GM23248 (cell line): ENCODE results near the gene FOXS1.

Experiments
- EZH2 ChIP-seq: fragments of 200-600 bp; sonication (generic); IDR thresholded peaks from 2 replicates; pipeline ENCODE4 v1.6.1; 2018; ENCODE audit warnings: antibody characterized with exemption, mild to moderate bottlenecking; ENCODE audit not compliant: insufficient read depth, poor library complexity, severe bottlenecking
- EZH2phosphoT487 ChIP-seq: fragments of 200-600 bp; sonication (generic); IDR thresholded peaks from 2 replicates; pipeline ENCODE4 v1.6.1; 2018; ENCODE audit warnings: antibody characterized with exemption, moderate library complexity, mild to moderate bottlenecking, low read depth; ENCODE audit not compliant: insufficient read depth

DNA sequence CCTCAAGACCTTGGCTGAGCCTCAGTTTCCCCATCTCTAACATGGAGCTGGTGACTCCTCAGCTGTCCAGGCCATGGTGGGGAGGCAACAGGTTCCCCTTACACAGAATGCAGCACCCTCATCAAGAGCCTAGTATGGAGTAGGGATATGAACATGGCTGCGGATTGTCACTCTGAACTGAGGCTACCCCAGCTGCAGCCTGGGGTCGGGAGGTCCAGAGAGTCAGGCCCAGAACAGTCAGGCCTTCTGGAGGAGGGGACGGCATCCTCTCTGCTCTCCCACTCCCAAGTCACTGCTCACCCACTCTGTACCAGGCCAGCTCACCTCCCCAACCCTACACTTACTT is 1.4 kb upstream of the FOXS1 start:
- TF ChIP-seq EZH2phosphoT487 (no peak), EZH2 (no peak)
